Mucosa of descending colon (tissue), 3 donors: Measurements from ENCODE around the gene CAD. TPM values are rescaled to one million over a fixed set of nuclear protein-coding genes. Genes with fewer than 3 reads are reported as not detected.

Experiments used
- ATAC-seq: fragments of 200-7000 bp; cut with Tn5 transposase; one replicate; pipeline ENCODE4 v1.9.1; 2020; ENCODE audit warnings: mild to moderate bottlenecking, moderate library complexity
- DNase-seq, 3 donors: peaks; one replicate each; pipeline ENCODE4 v3.0.0-alpha.2; 2020
- H3K36me3 ChIP-seq: fragments of 200-600 bp; one replicate; pipeline ENCODE4 v1.8.0; 2021; ENCODE audit warnings: low read depth, mild to moderate bottlenecking
- H3K4me1 ChIP-seq: fragments of 200-600 bp; one replicate; pipeline ENCODE4 v1.8.0; 2021; ENCODE audit warnings: low read depth, mild to moderate bottlenecking
- H3K4me3 ChIP-seq: fragments of 200-600 bp; one replicate; pipeline ENCODE4 v1.8.0; 2021; ENCODE audit warnings: mild to moderate bottlenecking
- H3K9me3 ChIP-seq: fragments of 200-600 bp; one replicate; pipeline ENCODE4 v1.8.0; 2021; ENCODE audit warnings: mild to moderate bottlenecking
- CTCF ChIP-seq: fragments of 200-600 bp; IDR thresholded peaks from one replicate; pipeline ENCODE4 v1.8.0; 2022; ENCODE audit warnings: antibody characterized with exemption, mild to moderate bottlenecking
- intact Hi-C, 2 donors: fragments of 100-400 bp; cut with DNase I in 1 of 2; cut with micrococcal nuclease in 1 of 2; formaldehyde crosslinking; loops; one replicate each; pipeline versions ENCODE4 v1.11.0 to v1.11.1; 2022; cut with DNase I, micrococcal nuclease
- total RNA-seq, 3 donors: library from RNA; stranded (reverse); fragmentation: NEBNext Ultra II Directional in 2 of 3; extraction: Animal tissue kit (Norgen Biotek cat#: 25700) in 2 of 3; gene quantifications; one replicate each; pipeline versions ENCODE4 v1.2.1 to v1.2.4, GENCODE V29; 2021 to 2023
- donor health status: DM: no; HTN: no; CAD: no; lungs with moderate emphysema.
- donor health status: DM: no; HTN: no; CAD: no.
- donor health status: DM: no; HTN: yes; CAD: no.

The CAD gene
- total RNA-seq, 3 donors from 2014 or later, result 22.7 to 29.8 (median 24.7) TPM

GRCh38 chr2:27238976-27239375, 21.8 kb downstream of the CAD start:
- intact Hi-C loops, result no loop called here
- H3K4me3 ChIP-seq, result no peak overlapping the region
- DNase-seq (no peak), ATAC-seq (no peak)
- H3K9me3 ChIP-seq, result no peaks in the 10 kb centered on the region
- peaks cover 10% of the 10 kb centered on the region for H3K36me3 ChIP-seq
- no peaks in the 10 kb centered on the region for H3K4me1 ChIP-seq
- TF ChIP-seq CTCF, result no peak

GRCh38 chr2:27240406-27240805, 23.2 kb downstream of the CAD start:
- ATAC-seq, result no peak
- peaks cover 5% of the 10 kb centered on the region for H3K36me3 ChIP-seq
- intact Hi-C loops, result no loop called here

GRCh38 chr2:27241761-27242613, 24.8 kb downstream of the CAD start:
- no peak for TF ChIP-seq CTCF
- Histone ChIP-seq H3K36me3 (peaks cover 5% of the 10 kb centered on the region), H3K9me3 (no peaks in the 10 kb centered on the region), H3K4me3 (no peak overlapping the region), H3K4me1 (no peaks in the 10 kb centered on the region)
- DNase-seq, result no peak
- intact Hi-C loops, result no loop called here
- ATAC-seq, result no peak

More at GRCh38 chr2:27240406-27240805, 23.2 kb downstream of the CAD start:
- DNase-seq, result peak in 1 of 3 donors; percentile 13
- Histone ChIP-seq H3K4me1 (no peaks in the 10 kb centered on the region), H3K9me3 (no peaks in the 10 kb centered on the region), H3K4me3 (no peak overlapping the region)
- no peak for TF ChIP-seq CTCF

- no peak for DNase-seq
- H3K4me3 ChIP-seq, result no peak overlapping the region
- no peak for TF ChIP-seq CTCF
- ATAC-seq, result no peak
- H3K9me3 ChIP-seq, result no peaks in the 10 kb centered on the region
- intact Hi-C loops, result no loop called here
- H3K36me3 ChIP-seq, result peaks cover 2% of the 10 kb centered on the region
- no peaks in the 10 kb centered on the region for H3K4me1 ChIP-seq
Observed at GRCh38 chr2:27242614-27242951, 25.4 kb downstream of the CAD start.

GRCh38 chr2:27243391-27244130, 26.4 kb downstream of the CAD start:
- H3K36me3 ChIP-seq, result no peaks in the 10 kb centered on the region
- intact Hi-C loops, result no loop called here
- ATAC-seq (no peak), DNase-seq (no peak)
- no peaks in the 10 kb centered on the region for H3K9me3 ChIP-seq
- H3K4me3 ChIP-seq, result no peak overlapping the region
- no peaks in the 10 kb centered on the region for H3K4me1 ChIP-seq
- no peak for TF ChIP-seq CTCF
